Esophagus squamous epithelium (tissue), 4 donors: ENCODE measurements around the gene PGP.

ENCODE experiments used
- CTCF ChIP-seq, 6 experiments: fragments of 450-650 bp in 4 of 6; fragments of 200-600 bp in 2 of 6; sonication (generic) in 2 of 6; IDR thresholded peaks; one replicate each; pipeline ENCODE4 v1.5.1; 2016 to 2019; ENCODE audit warnings: antibody characterized with exemption in 6 of 6, mild to moderate bottlenecking in 4 of 6, moderate library complexity in 4 of 6
- POLR2A ChIP-seq, 4 donors: fragments of 450-650 bp; IDR thresholded peaks; one replicate each; pipeline ENCODE4 v1.6.1; 2017; ENCODE audit warnings: antibody characterized with exemption in 4 of 4, mild to moderate bottlenecking in 4 of 4, moderate library complexity in 3 of 4

DNA sequence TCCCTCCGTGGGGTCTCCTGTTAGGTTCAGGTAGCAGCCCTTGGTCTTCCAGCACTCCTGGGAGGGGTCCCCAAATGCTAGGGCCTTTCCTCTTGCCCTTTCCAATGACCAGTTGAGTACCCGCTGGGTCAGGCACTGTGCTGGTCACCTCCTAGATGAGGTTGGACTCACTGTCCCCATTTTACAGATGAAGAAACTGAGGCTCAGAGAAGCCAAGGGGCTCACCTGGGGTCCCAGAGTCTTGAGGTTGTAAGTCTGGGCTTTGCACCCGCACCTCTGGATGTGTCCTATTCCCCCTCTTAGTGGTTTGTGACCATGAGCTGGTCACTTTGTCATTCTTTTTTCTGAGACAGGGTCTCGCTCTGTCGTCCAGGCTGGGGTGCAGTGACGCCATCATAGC, 16.9 kb downstream of the PGP start:
- no peak for TF ChIP-seq CTCF (IDR thresholded peaks at IDR 0.05)
- TF ChIP-seq POLR2A (IDR thresholded peaks at IDR 0.05) = no peak
